Mucosa of stomach (tissue), 1 donor: ENCODE measurements around the gene UNC5A.

Source experiments
- H3K27me3 ChIP-seq: one replicate; pipeline ENCODE4 v1.7.0; 2013; ENCODE audit warnings: mild to moderate bottlenecking, low read length; ENCODE audit not compliant: control insufficient read depth, insufficient read depth
- H3K36me3 ChIP-seq: one replicate; pipeline ENCODE4 v1.7.0; 2013; ENCODE audit warnings: low read length; ENCODE audit not compliant: control insufficient read depth, insufficient read depth
- H3K4me1 ChIP-seq: one replicate; pipeline ENCODE4 v1.7.0; 2013; ENCODE audit warnings: mild to moderate bottlenecking, low read length; ENCODE audit not compliant: control insufficient read depth, insufficient read depth
- H3K4me3 ChIP-seq: one replicate; pipeline ENCODE4 v1.7.0; 2013; ENCODE audit warnings: low read length
- H3K9ac ChIP-seq: one replicate; pipeline ENCODE4 v1.7.0; 2013; ENCODE audit warnings: mild to moderate bottlenecking, low read length, moderate library complexity
- H3K9me3 ChIP-seq: one replicate; pipeline ENCODE4 v1.7.0; 2013; ENCODE audit warnings: mild to moderate bottlenecking, low read length, moderate library complexity; ENCODE audit not compliant: control insufficient read depth
- donor health status: Pancreatic carcinoma.

The UNC5A gene

DNA sequence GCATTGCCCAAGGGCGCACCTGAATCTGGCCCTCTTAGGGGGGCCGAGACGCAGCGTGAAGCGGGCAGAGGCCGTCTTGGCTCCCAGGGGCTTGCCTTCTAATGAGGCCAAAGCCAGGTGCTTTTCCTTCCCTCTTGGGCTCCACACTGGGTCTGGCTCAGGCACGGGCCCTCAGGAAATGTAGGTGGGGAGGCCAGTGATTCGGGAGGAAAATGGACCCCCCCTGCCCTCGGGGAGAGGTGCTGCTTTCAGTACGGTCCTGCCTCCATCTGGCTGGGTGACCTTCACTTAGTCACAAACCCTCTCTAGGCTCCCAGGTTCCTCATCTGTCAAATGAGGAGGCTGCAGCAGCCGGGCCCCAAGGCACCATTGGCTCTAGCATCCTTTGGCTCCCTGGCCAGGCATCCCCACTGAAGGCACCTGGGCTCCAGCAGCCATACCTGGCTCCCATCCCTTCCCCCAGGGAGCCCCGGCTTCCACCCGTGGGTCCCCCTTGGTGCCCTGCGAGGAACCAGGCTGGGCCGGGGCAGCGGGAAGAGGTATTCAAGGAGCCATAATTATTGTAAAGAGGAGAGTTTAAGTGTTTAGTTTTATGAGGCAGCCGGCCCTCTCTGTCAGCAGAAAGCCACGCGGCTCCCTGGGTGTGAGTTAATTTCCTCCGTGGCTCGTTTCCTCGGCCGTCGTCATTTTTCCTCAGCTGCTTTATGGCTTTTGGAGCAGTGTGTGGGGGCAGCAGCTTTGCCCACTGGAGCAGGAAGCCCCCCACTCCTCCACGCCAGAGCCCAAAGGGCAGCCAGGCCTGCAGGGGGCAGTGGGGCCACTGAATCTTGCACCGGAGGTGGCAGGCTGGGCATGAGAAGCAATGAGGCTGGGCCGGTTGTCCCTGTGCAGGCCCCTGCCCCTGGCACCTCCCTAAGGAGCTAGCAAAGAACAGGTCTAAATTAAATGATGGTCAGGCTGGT lies 24.9 kb upstream of the UNC5A start:
- H3K36me3 ChIP-seq, result no peaks in the 10 kb centered on the region
- no peak overlapping the region for H3K4me3 ChIP-seq
- H3K27me3 ChIP-seq, result peaks cover 39% of the 10 kb centered on the region
- H3K9me3 ChIP-seq, result no peaks in the 10 kb centered on the region
- H3K4me1 ChIP-seq, result no peaks in the 10 kb centered on the region
- H3K9ac ChIP-seq, result no peak overlapping the region

DNA sequence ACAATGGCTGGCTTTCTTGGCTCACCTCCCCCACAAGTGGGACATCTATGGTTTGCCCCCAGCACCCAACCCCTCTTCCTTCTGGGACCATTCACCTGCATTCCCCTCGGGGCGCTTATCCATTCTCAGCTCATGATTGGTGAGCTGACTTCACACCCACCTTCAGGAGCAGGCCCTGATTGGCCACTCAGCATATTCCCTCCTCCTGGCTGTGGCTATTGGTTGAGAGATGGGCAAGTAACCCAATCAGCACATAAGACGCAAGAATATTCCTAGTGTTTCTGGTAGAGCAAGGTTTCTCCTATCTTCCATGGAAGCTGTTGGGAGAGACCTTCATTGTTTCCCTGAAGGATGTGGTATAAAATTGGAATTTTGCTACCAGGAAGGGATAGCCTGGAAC lies 22.7 kb upstream of the UNC5A start:
- Histone ChIP-seq H3K36me3 (no peaks in the 10 kb centered on the region), H3K9me3 (no peaks in the 10 kb centered on the region), H3K9ac (no peak overlapping the region), H3K27me3 (peaks cover 39% of the 10 kb centered on the region), H3K4me3 (no peak overlapping the region), H3K4me1 (no peaks in the 10 kb centered on the region)

DNA sequence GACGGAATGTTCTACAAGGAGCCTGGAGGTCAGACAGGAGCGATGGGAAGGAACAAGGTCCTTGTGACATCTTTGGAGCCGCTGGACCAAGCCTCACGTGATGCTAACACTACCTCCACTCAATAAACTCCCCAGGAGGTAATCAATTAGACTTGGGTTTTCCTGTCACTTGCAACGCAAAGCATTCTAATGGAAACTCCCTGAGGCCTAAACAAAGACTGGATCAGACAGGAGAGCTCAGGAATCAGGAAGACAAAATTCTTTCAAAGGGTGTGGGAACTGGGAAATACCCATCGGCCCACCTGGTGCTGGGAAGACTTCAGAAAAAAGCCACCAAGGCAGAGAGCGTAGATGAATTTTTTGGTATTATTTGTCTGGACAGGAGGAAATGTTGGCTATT lies 22.3 kb upstream of the UNC5A start:
- Histone ChIP-seq H3K9me3 (no peaks in the 10 kb centered on the region), H3K9ac (no peak overlapping the region), H3K4me3 (no peak overlapping the region), H3K27me3 (peaks cover 39% of the 10 kb centered on the region), H3K4me1 (no peaks in the 10 kb centered on the region), H3K36me3 (no peaks in the 10 kb centered on the region)

DNA sequence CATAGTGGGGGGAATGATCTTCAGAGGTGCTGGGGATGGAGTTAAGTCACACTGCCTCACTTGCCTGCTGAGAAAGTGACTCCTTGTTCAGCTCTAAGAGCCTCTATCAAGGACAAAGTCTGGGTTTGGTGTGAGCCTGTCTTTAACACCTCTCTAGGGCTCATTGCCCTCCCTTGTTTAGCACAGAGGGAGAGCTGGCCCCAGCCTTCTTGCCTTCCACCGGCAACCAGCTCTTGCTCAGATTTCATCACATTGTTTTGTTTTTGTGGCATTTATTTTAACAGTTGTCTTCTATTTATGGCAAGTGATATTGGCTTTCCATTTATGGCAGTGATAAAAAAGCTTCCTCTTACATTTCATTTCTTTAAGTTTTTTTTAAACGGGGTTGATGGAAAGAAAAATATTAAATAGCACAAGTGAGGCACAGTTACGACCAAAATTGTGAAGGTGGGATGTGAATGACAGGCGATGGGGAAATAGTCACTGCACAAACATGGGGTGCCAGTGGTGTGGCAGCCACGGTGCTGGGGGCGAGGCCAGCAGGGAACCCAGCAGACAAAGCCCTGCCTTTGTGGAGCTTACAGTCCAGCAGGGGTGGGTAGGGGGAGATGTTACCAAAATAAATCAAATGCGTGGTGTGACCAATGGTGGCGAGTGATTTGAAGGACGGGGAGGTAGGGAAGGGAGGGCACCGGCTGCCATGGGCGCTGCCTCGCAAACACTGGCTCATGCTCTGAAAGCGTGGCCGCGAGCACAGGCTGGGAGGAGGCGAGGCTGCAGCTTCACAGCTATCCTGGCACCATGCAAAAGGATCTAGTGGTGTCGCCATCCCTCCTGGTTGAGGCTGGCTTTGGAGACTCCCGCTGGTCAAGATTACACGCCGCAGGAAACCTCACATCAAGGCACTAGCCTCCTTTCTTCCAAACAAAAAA lies 21.2 kb upstream of the UNC5A start:
- no peak overlapping the region for H3K9ac ChIP-seq
- H3K36me3 ChIP-seq, result no peaks in the 10 kb centered on the region
- H3K4me3 ChIP-seq, result no peak overlapping the region
- H3K9me3 ChIP-seq, result no peaks in the 10 kb centered on the region
- H3K27me3 ChIP-seq, result peaks cover 39% of the 10 kb centered on the region
- no peaks in the 10 kb centered on the region for H3K4me1 ChIP-seq

DNA sequence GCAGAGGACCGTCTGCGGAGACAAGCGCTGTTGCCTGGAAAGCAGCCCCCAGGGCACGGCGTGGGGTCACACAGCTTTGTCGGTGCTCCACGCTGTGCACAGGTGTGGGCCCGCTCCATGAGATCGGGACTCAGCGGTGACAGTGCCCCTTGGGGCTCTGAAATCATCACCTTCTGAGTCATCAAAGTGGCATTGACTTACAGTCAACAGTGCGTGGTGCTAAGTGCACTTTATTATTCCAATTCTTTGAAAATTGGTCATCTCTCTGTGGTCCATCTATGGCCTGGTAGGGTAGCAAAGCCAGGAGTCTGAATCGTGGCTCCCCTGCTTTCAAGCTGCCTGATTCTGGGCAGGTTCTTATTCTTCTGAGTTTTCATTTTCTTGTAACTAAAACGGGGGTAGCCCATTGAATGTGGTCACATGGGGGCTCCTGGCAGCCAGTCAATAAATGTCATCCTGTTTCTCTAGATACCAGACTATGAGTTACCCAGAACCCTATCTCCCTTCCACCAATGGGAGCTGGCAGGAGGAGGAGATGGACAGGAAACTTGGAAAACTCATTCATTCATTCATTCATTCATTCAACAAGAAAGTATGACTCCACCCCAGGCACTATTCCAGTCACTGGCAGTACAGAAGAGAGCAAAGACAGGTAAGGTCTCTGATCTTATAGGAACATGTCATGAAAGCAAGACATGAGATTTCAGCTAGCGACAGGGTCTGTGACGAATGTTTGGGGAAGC lies 20.3 kb upstream of the UNC5A start:
- H3K27me3 ChIP-seq, result peaks cover 34% of the 10 kb centered on the region

DNA sequence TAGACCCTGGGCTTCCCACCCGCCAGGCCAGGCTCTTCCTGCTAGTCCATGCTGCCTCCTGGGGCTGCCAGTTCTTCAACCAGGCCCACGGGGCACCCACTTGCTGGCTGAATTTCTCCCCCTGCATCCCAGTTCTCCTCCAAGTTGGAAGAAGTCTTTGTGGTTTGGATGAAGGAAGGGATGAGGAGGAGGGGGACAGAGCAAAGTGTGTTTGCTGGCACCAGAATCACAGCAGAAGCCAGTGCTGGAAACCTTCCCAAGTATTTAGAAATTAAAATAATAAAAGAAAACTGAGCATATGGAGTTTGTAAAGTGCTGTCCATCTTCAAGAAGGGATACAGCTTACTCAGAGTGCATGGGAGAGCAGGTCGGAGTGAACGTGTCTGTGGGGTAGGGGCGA lies 19.4 kb upstream of the UNC5A start:
- Histone ChIP-seq H3K4me1 (no peaks in the 10 kb centered on the region), H3K27me3 (peaks cover 28% of the 10 kb centered on the region), H3K4me3 (no peak overlapping the region), H3K9me3 (no peaks in the 10 kb centered on the region), H3K9ac (no peak overlapping the region), H3K36me3 (no peaks in the 10 kb centered on the region)

More for the DNA sequence above, 20.3 kb upstream of the UNC5A start:
- Histone ChIP-seq H3K4me3 (no peak overlapping the region), H3K9me3 (no peaks in the 10 kb centered on the region), H3K36me3 (no peaks in the 10 kb centered on the region), H3K9ac (no peak overlapping the region), H3K4me1 (no peaks in the 10 kb centered on the region)

DNA sequence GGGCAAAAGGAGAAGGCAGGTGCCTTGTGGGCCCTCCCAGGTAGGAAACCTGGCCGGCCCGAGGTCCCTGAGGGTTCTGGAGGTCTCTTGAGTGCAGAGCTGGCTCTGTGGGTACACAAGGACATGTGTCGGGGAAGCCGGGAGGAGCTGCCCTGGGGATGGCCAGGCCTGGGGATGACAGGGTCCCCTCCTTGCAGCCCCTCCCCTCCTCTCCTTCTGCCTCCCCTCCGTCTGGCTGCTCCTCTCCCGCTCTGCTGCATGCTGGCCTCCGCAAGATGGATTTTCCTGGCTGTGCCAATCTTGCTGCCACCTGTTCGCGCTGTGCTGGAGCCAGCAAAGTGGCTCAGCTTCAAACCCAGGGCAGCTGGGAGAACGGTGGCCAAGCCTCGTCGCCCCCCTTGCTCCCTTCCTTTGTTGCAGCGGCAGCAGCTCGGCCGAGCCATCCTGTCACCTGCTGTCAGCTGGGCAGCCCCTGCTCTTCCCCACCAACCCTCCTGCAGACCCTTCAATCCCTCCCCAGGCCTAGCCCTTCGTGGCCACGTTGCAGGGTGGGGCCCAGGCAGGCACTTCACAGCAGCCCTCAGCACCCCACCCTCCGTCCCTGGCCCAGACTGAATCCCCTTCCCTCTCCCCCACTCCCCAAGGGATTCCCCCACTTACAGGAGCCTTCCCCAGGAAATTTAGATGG lies 17.6 kb upstream of the UNC5A start:
- Histone ChIP-seq H3K27me3 (peaks cover 27% of the 10 kb centered on the region), H3K36me3 (no peaks in the 10 kb centered on the region), H3K4me3 (no peak overlapping the region), H3K9me3 (no peaks in the 10 kb centered on the region), H3K4me1 (no peaks in the 10 kb centered on the region), H3K9ac (no peak overlapping the region)

DNA sequence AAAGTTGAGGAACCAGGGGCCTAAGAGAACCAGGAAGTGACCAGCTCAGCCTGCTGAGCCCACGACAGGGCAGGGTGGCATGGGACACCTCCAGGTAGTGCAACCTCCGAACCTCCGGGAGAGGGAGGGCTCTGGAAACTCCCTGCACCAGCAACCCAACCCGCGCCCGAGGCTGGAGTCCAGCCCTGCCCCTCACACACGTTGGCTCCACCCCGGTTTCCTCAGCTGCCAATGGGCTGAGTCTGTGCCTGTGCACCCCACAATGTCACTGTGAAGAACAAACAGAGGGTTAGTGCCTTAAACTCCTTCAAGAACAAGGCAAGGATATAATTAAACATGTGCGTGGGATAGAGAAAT lies 17.0 kb upstream of the UNC5A start:
- peaks cover 27% of the 10 kb centered on the region for H3K27me3 ChIP-seq
- no peaks in the 10 kb centered on the region for H3K36me3 ChIP-seq
- H3K4me3 ChIP-seq, result no peak overlapping the region
- no peaks in the 10 kb centered on the region for H3K9me3 ChIP-seq
- H3K4me1 ChIP-seq, result no peaks in the 10 kb centered on the region
- no peak overlapping the region for H3K9ac ChIP-seq

DNA sequence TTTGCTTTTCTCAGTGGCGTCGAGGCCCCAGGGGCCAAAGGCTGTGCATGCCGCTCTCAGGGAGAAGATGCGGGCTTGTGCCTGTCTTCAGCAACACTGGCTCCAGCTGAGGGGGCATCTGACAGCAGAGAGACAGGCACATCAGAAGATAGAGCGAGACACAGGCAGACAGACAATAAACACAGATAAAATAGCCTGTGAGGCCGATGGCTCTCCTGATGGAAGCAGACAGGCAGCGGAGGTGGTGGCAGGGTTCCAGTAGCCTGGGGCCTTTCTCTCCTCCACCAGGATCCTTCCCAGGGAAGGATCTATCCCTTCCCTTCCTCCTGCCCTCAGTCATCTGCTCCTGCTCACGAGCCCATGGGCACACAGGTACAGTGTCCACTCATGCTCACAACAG lies 16.6 kb upstream of the UNC5A start:
- H3K9ac ChIP-seq, result no peak overlapping the region
- H3K4me3 ChIP-seq, result no peak overlapping the region
- H3K27me3 ChIP-seq, result peaks cover 24% of the 10 kb centered on the region
- no peaks in the 10 kb centered on the region for H3K36me3 ChIP-seq
- H3K4me1 ChIP-seq, result no peaks in the 10 kb centered on the region
- no peaks in the 10 kb centered on the region for H3K9me3 ChIP-seq

DNA sequence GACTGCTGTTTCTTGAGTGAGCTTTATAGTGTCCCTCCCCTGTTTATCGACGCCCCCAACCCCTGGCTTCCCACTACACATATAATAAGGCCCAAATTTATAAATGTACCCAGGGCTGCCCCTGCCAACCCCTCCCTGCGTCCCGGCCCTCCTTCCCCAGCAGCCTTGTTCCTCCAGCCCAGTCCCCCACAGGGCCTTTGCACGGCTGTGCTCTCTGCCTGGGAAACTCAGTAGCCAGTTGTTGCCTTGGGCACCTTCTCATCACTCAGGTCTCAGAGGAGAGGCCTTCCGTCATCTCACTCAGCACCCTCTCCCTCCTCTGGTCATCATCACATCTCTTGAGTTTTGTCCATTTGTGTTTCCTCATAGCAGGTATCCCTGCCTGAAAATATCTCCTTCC lies 15.8 kb upstream of the UNC5A start:
- H3K4me1 ChIP-seq, result no peaks in the 10 kb centered on the region
- peaks cover 17% of the 10 kb centered on the region for H3K27me3 ChIP-seq
- no peaks in the 10 kb centered on the region for H3K9me3 ChIP-seq
- no peak overlapping the region for H3K4me3 ChIP-seq
- H3K36me3 ChIP-seq, result no peaks in the 10 kb centered on the region
- H3K9ac ChIP-seq, result no peak overlapping the region

DNA sequence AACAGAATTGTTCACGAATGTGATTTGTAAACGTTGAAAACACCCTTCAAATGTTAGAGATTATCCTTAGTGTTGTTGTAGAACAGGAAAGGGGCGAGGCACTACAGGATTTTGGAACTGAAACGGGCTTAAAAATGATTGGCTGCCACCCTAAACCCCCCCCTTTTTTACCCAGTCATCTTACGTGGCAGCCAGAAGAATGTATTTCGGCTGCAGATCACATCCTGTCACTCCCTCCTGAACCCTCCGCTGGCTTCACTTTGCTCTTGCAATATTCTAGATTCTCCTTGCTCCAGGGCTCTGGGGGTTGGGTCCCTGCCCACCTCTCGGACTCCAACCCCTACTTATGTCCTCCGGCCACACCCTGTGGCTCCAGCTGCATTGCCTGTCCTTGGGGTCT lies 13.9 kb upstream of the UNC5A start:
- H3K4me1 ChIP-seq, result no peaks in the 10 kb centered on the region
- H3K9ac ChIP-seq, result no peak overlapping the region
- H3K27me3 ChIP-seq, result peaks cover 12% of the 10 kb centered on the region
- no peaks in the 10 kb centered on the region for H3K9me3 ChIP-seq
- H3K36me3 ChIP-seq, result no peaks in the 10 kb centered on the region
- no peak overlapping the region for H3K4me3 ChIP-seq
